Neural progenitor cell (in vitro differentiated cells): ENCODE measurements around the gene BCAS1. TPM values are rescaled to one million over a fixed set of nuclear protein-coding genes. Genes with fewer than 3 reads are reported as not detected.

Source experiments
- DNase-seq: peaks from one replicate; pipeline ENCODE4 v3.0.0-alpha.2; 2016; ENCODE audit warnings: low spot score
- H2AFZ ChIP-seq: fragments of 200-600 bp; sonication (generic); replicated peaks from 2 replicates; pipeline ENCODE4 v1.6.1; 2016; ENCODE audit warnings: antibody characterized with exemption
- H3F3A ChIP-seq: fragments of 200-600 bp; sonication (generic); 2 replicates; pipeline ENCODE4 v1.6.1; 2016; ENCODE audit warnings: antibody characterized with exemption, low read depth
- H3K27ac ChIP-seq: fragments of 200-600 bp; sonication (generic); 2 replicates; pipeline ENCODE4 v1.5.1; 2016; ENCODE audit warnings: mild to moderate bottlenecking
- H3K27me3 ChIP-seq: fragments of 200-600 bp; sonication (generic); 2 replicates; pipeline ENCODE4 v1.6.1; 2016; ENCODE audit warnings: mild to moderate bottlenecking, moderate library complexity
- H3K36me3 ChIP-seq: fragments of 200-600 bp; sonication (generic); 2 replicates; pipeline ENCODE4 v1.5.1; 2016
- H3K4me1 ChIP-seq: fragments of 200-600 bp; sonication (generic); 2 replicates; pipeline ENCODE4 v1.6.1; 2016; ENCODE audit warnings: mixed run types
- H3K4me2 ChIP-seq: fragments of 200-600 bp; sonication (generic); 2 replicates; pipeline ENCODE4 v1.6.1; 2016
- H3K4me3 ChIP-seq: fragments of 200-600 bp; sonication (generic); 2 replicates; pipeline ENCODE4 v1.5.1; 2016
- H3K79me2 ChIP-seq: fragments of 200-600 bp; sonication (generic); 2 replicates; pipeline ENCODE4 v1.6.1; 2016; ENCODE audit warnings: low read depth
- H3K9ac ChIP-seq: fragments of 200-600 bp; sonication (generic); 2 replicates; pipeline ENCODE4 v1.6.1; 2016
- H3K9me3 ChIP-seq: fragments of 200-600 bp; sonication (generic); 2 replicates; pipeline ENCODE4 v1.5.1; 2016; ENCODE audit warnings: low read depth
- H4K20me1 ChIP-seq: fragments of 200-600 bp; sonication (generic); 2 replicates; pipeline ENCODE4 v1.6.1; 2016; ENCODE audit warnings: low read depth
- H3K27ac Mint-ChIP-seq: 3 replicates; pipeline ENCODE4 v1.8.0; 2021; ENCODE audit warnings: mixed read lengths
- H3K27me3 Mint-ChIP-seq: 2 replicates; pipeline ENCODE4 v1.8.0; 2022; ENCODE audit warnings: low read depth, mild to moderate bottlenecking, inconsistent platforms, moderate library complexity, mixed read lengths; ENCODE audit not compliant: insufficient read depth
- H3K36me3 Mint-ChIP-seq: 3 replicates; pipeline ENCODE4 v1.8.0; 2021; ENCODE audit warnings: mixed read lengths
- H3K4me1 Mint-ChIP-seq: 3 replicates; pipeline ENCODE4 v1.8.0; 2021; ENCODE audit warnings: mixed read lengths
- H3K4me3 Mint-ChIP-seq: 3 replicates; pipeline ENCODE4 v1.8.0; 2021; ENCODE audit warnings: mild to moderate bottlenecking, moderate library complexity, mixed read lengths
- H3K9me3 Mint-ChIP-seq: 3 replicates; pipeline ENCODE4 v1.8.0; 2020; ENCODE audit warnings: mixed read lengths
- CTCF ChIP-seq: fragments of 200-600 bp; sonication (generic); IDR thresholded peaks from 2 replicates; pipeline ENCODE4 v1.5.1; 2017; ENCODE audit warnings: antibody characterized with exemption, mild to moderate bottlenecking
- EZH2 ChIP-seq: fragments of 200-600 bp; sonication (generic); IDR thresholded peaks from 2 replicates; pipeline ENCODE4 v1.6.1; 2017; ENCODE audit warnings: antibody characterized with exemption, mild to moderate bottlenecking, moderate library complexity
- EZH2phosphoT487 ChIP-seq: fragments of 200-600 bp; sonication (generic); IDR thresholded peaks from 2 replicates; pipeline ENCODE4 v1.6.1; 2017; ENCODE audit warnings: antibody characterized with exemption
- total RNA-seq: library from RNA; depleted of rRNA; stranded (reverse); fragments of >200 nt; gene quantifications from 2 replicates; pipeline ENCODE4 v1.2.3, GENCODE V29; 2015; ENCODE audit warnings: low replicate concordance

BCAS1 gene
- total RNA-seq, 1 donor from 2014 or later = not detected

- peaks cover 55% of the 10 kb centered on the region for H3K4me1 Mint-ChIP-seq
- no peaks in the 10 kb centered on the region for H3K9me3 ChIP-seq
- H3K79me2 ChIP-seq = no peaks in the 10 kb centered on the region
Observed at GRCh38 chr20:53937929-53938367, 132.4 kb downstream of the BCAS1 start.

GRCh38 chr20:53937339-53937741, 133.1 kb downstream of the BCAS1 start:
- Histone ChIP-seq H3K36me3 (no peaks in the 10 kb centered on the region), H3K9ac (no peak overlapping the region), H4K20me1 (no peaks in the 10 kb centered on the region), H3K9me3 (no peaks in the 10 kb centered on the region), H3K27me3 (no peaks in the 10 kb centered on the region), H2AFZ (no peak overlapping the region), H3K4me2 (no peak overlapping the region), H3K79me2 (no peaks in the 10 kb centered on the region), H3K27ac (no peak overlapping the region), H3K4me1 (peaks cover 45% of the 10 kb centered on the region), H3F3A (peaks cover 32% of the 10 kb centered on the region), H3K4me3 (no peak overlapping the region)
- H3K36me3 Mint-ChIP-seq = no peaks in the 10 kb centered on the region
- H3K27ac Mint-ChIP-seq = no peak overlapping the region
- H3K27me3 Mint-ChIP-seq = no peaks in the 10 kb centered on the region
- no peak for DNase-seq
- TF ChIP-seq EZH2 (no peak), EZH2phosphoT487 (no peak), CTCF (no peak)
- H3K4me3 Mint-ChIP-seq = no peak overlapping the region
- H3K9me3 Mint-ChIP-seq = no peaks in the 10 kb centered on the region
- peaks cover 51% of the 10 kb centered on the region for H3K4me1 Mint-ChIP-seq

More at GRCh38 chr20:53937929-53938367, 132.4 kb downstream of the BCAS1 start:
- Mint-ChIP-seq H3K4me3 (no peak overlapping the region), H3K9me3 (no peaks in the 10 kb centered on the region), H3K27ac (no peak overlapping the region), H3K27me3 (no peaks in the 10 kb centered on the region), H3K36me3 (no peaks in the 10 kb centered on the region)
- H2AFZ ChIP-seq = no peak overlapping the region
- TF ChIP-seq CTCF (no peak), EZH2 (no peak), EZH2phosphoT487 (no peak)
- H3K36me3 ChIP-seq = no peaks in the 10 kb centered on the region
- H3K4me2 ChIP-seq = no peak overlapping the region
- H3K27ac ChIP-seq = no peak overlapping the region
- H3K4me3 ChIP-seq = no peak overlapping the region
- peaks cover 51% of the 10 kb centered on the region for H3K4me1 ChIP-seq
- H3F3A ChIP-seq = peaks cover 35% of the 10 kb centered on the region
- H4K20me1 ChIP-seq = no peaks in the 10 kb centered on the region
- no peak for DNase-seq
- no peaks in the 10 kb centered on the region for H3K27me3 ChIP-seq
- H3K9ac ChIP-seq = no peak overlapping the region

GRCh38 chr20:53935344-53936084, 134.9 kb downstream of the BCAS1 start:
- Mint-ChIP-seq H3K4me3 (no peak overlapping the region), H3K9me3 (no peaks in the 10 kb centered on the region), H3K36me3 (no peaks in the 10 kb centered on the region), H3K27me3 (no peaks in the 10 kb centered on the region), H3K4me1 (peaks cover 33% of the 10 kb centered on the region), H3K27ac (peak overlapping the region; percentile 62)
- Histone ChIP-seq H3K4me1 (peaks cover 27% of the 10 kb centered on the region), H3K79me2 (no peaks in the 10 kb centered on the region), H3F3A (peaks cover 13% of the 10 kb centered on the region), H3K4me3 (no peak overlapping the region), H3K4me2 (no peak overlapping the region), H3K9me3 (no peaks in the 10 kb centered on the region), H3K9ac (no peak overlapping the region), H4K20me1 (no peaks in the 10 kb centered on the region), H3K27me3 (no peaks in the 10 kb centered on the region), H3K36me3 (no peaks in the 10 kb centered on the region), H3K27ac (no peak overlapping the region), H2AFZ (peak overlapping the region; percentile 74)
- TF ChIP-seq CTCF = no peak
- no peak for TF ChIP-seq EZH2
- no peak for TF ChIP-seq EZH2phosphoT487
- DNase-seq = no peak
